Uterus (tissue), 4 donors: ENCODE results near the gene CLDN22. TPM values are rescaled to one million over a fixed set of nuclear protein-coding genes. Genes with fewer than 3 reads are reported as not detected.

Experiments used
- DNase-seq, 2 donors: peaks; one replicate each; pipeline ENCODE4 v3.0.0-alpha.2; 2019 to 2020
- H3K27ac ChIP-seq, 2 donors: fragments of 200-600 bp; sonication (generic); 1 replicate in 1 of 2; 2 replicates in 1 of 2; pipeline ENCODE4 v1.5.1; 2016 to 2018
- H3K27me3 ChIP-seq, 2 donors: fragments of 200-600 bp; sonication (generic); one replicate each; pipeline ENCODE4 v1.5.1; 2018 to 2019; ENCODE audit warnings: control low read depth in 1 of 2
- H3K36me3 ChIP-seq, 2 donors: fragments of 200-600 bp; sonication (generic); one replicate each; pipeline ENCODE4 v1.5.1; 2019; ENCODE audit warnings: control low read depth in 1 of 2
- H3K4me1 ChIP-seq, 2 donors: fragments of 200-600 bp; sonication (generic); one replicate each; pipeline ENCODE4 v1.5.1; 2018 to 2019; ENCODE audit warnings: control low read depth in 1 of 2
- H3K4me3 ChIP-seq, 2 donors: fragments of 200-600 bp; sonication (generic); 1 replicate in 1 of 2; 2 replicates in 1 of 2; pipeline ENCODE4 v1.5.1; 2018 to 2019; ENCODE audit warnings: mild to moderate bottlenecking in 1 of 2
- H3K9me3 ChIP-seq, 2 donors: fragments of 200-600 bp; sonication (generic); one replicate each; pipeline ENCODE4 v1.5.1; 2019; ENCODE audit warnings: control low read depth in 1 of 2
- CTCF ChIP-seq, 4 experiments: fragments of 200-600 bp in 2 of 4; fragments of 450-650 bp in 2 of 4; sonication (generic) in 2 of 4; IDR thresholded peaks; one replicate each; pipeline ENCODE4 v1.5.1; 2016 to 2019; ENCODE audit warnings: antibody characterized with exemption in 4 of 4, mild to moderate bottlenecking in 2 of 4, moderate library complexity in 1 of 4
- POLR2A ChIP-seq, 2 donors: fragments of 450-650 bp; IDR thresholded peaks; one replicate each; pipeline ENCODE4 v1.6.1; 2016; ENCODE audit warnings: antibody characterized with exemption in 2 of 2, mild to moderate bottlenecking in 1 of 2, moderate library complexity in 1 of 2
- intact Hi-C: fragments of 100-400 bp; cut with DNase I; formaldehyde crosslinking; loops from one replicate; pipeline ENCODE4 v1.15.1; 2023; ENCODE audit warnings: low total_unique reads
- total RNA-seq, 4 donors: library from RNA; depleted of rRNA in 3 of 4; stranded (reverse); fragments of >200 nt in 3 of 4; gene quantifications; one replicate each; pipeline versions ENCODE4 v1.1.0 to v1.2.4, GENCODE V29; 2014 to 2023
- donor health status: DM: yes; HTN: yes; CAD: no.

Gene CLDN22
- total RNA-seq, 4 donors from 2014 or later, result 1.0 to 3.5 TPM; not detected in 2

GRCh38 chr4:183323295-183323694 lies 3.2 kb upstream of the CLDN22 start:
- intact Hi-C loops, result no loop called here
- H3K27me3 ChIP-seq, result no peaks in the 10 kb centered on the region
- DNase-seq, result no peak
- no peak overlapping the region for H3K4me3 ChIP-seq
- TF ChIP-seq CTCF (IDR thresholded peaks at IDR 0.05) (no peak), POLR2A (IDR thresholded peaks at IDR 0.05) (no peak)
- H3K4me1 ChIP-seq, result no peaks in the 10 kb centered on the region
- H3K27ac ChIP-seq, result no peak overlapping the region
- no peaks in the 10 kb centered on the region for H3K9me3 ChIP-seq
- H3K36me3 ChIP-seq, result no peaks in the 10 kb centered on the region

- intact Hi-C loops, result no loop called here
- no peak for TF ChIP-seq POLR2A (IDR thresholded peaks at IDR 0.05)
- no peak for TF ChIP-seq CTCF (IDR thresholded peaks at IDR 0.05)
- no peaks in the 10 kb centered on the region for H3K9me3 ChIP-seq
- H3K36me3 ChIP-seq, result no peaks in the 10 kb centered on the region
- no peaks in the 10 kb centered on the region for H3K4me1 ChIP-seq
- DNase-seq, result no peak
- H3K27ac ChIP-seq, result no peak within 1 kb of the TSS
- H3K27me3 ChIP-seq, result no peaks in the 10 kb centered on the region
- no peak within 1 kb of the TSS for H3K4me3 ChIP-seq
These were observed 2.2 kb upstream of the CLDN22 start, which contains the start of gene CLDN24 for GRCh38 chr4:183322326-183322725. CLDN24 (minus strand) TSS chr4:183322426; CDS start chr4:183322426, 0 bp downstream.

GRCh38 chr4:183321516-183321915 lies 1.4 kb upstream of the CLDN22 start:
- Histone ChIP-seq H3K4me1 (no peaks in the 10 kb centered on the region), H3K27me3 (no peaks in the 10 kb centered on the region), H3K27ac (no peak overlapping the region), H3K36me3 (no peaks in the 10 kb centered on the region), H3K4me3 (no peak overlapping the region), H3K9me3 (no peaks in the 10 kb centered on the region)
- intact Hi-C loops, result no loop called here
- TF ChIP-seq CTCF (IDR thresholded peaks at IDR 0.05) (no peak), POLR2A (IDR thresholded peaks at IDR 0.05) (no peak)
- DNase-seq, result no peak

GRCh38 chr4:183321079-183321478 lies 1.0 kb upstream of the CLDN22 start:
- Histone ChIP-seq H3K36me3 (no peaks in the 10 kb centered on the region), H3K27me3 (no peaks in the 10 kb centered on the region), H3K27ac (no peak overlapping the region), H3K9me3 (no peaks in the 10 kb centered on the region), H3K4me1 (no peaks in the 10 kb centered on the region), H3K4me3 (no peak overlapping the region)
- no peak for TF ChIP-seq POLR2A (IDR thresholded peaks at IDR 0.05)
- TF ChIP-seq CTCF (IDR thresholded peaks at IDR 0.05), result no peak
- intact Hi-C loops, result no loop called here
- no peak for DNase-seq

- H3K36me3 ChIP-seq, result no peaks in the 10 kb centered on the region
- no peak for DNase-seq
- H3K4me3 ChIP-seq, result no peak overlapping the region
- H3K4me1 ChIP-seq, result no peaks in the 10 kb centered on the region
- no peaks in the 10 kb centered on the region for H3K27me3 ChIP-seq
- H3K27ac ChIP-seq, result no peak overlapping the region
- TF ChIP-seq CTCF (IDR thresholded peaks at IDR 0.05), result no peak
- TF ChIP-seq POLR2A (IDR thresholded peaks at IDR 0.05), result no peak
- no peaks in the 10 kb centered on the region for H3K9me3 ChIP-seq
- intact Hi-C loops, result no loop called here
These were observed 1.4 kb downstream of the CLDN22 start for GRCh38 chr4:183318656-183319055.
